ENCODE measurements around the gene MIDN. TPM values are rescaled to one million over a fixed set of nuclear protein-coding genes. Genes with fewer than 3 reads are reported as not detected.
"Not testable (repeated sequence)": the region's sequence is repeated elsewhere in the genome, so short reads cannot be mapped to it uniquely, and the experiment has no call there.

The MIDN gene
- total and polyA plus RNA-seq, 10 of the 15 experiments (the other 5 are each of a cell fraction or from before 2014, with no cell fraction given): 0.38 to 51.5 (median 7.2) TPM

- H3K27ac ChIP-seq (ENCODE audit: control insufficient read depth, insufficient read depth): peak overlapping the region; percentile 66
- FAIRE-seq (peak; percentile 78), DNase-seq (ENCODE audit: low read depth, low spot score) (no peak), ATAC-seq (peak; percentile 17)
- under 1% methylated on average over 38 of the region's 38 CpGs for WGBS (ENCODE audit: insufficient coverage, insufficient replicate concordance, low lambda C conversion rate, missing lambda C conversion rate)
- TSS peak; percentile 70 for BruUV-seq (replicated peaks)
- ChIA-PET SMC1A (ENCODE audit: uncharacterized antibody, unreplicated experiment) (no interaction called here), RAD21 (ENCODE audit: unreplicated experiment) (interaction anchor here (0.6 kb wide), 1 partner anchor 139 kb away, joined by 3 read pairs; no protein-coding TSS in a partner anchor), CTCF (interaction anchor here (0.9 to 1.1 kb wide), 2 partner anchors 34 to 93 kb away, joined by 3 to 5 read pairs; no protein-coding TSS in a partner anchor), POLR2A (interaction anchor here (0.8 kb wide), 1 partner anchor 84 kb away, joined by 3 read pairs; no protein-coding TSS in a partner anchor)
- H2AFZ ChIP-seq (ENCODE audit: control insufficient read depth, low read depth, low read length): no peak overlapping the region
- in situ Hi-C loops (cut with MboI) (no loop called here), intact Hi-C loops (cut with micrococcal nuclease; ENCODE audit: unreplicated experiment) (no loop called here)
- H3K4me1 ChIP-seq (ENCODE audit: control insufficient read depth, insufficient read depth, low read length): peaks cover 17% of the 10 kb centered on the region
- TF ChIP-seq POLR2AphosphoS2 (IDR thresholded peaks at IDR 0.05; ENCODE audit: low read depth, low read length) (0 out of 2 replicates have a peak, but pooled peaks have one; percentile 8), IKZF2 (IDR thresholded peaks at IDR 0.05) (no peak), NFYA (IDR thresholded peaks at IDR 0.05; ENCODE audit: borderline replicate concordance, low read depth, low read length) (no peak), BACH1 (IDR thresholded peaks at IDR 0.05; ENCODE audit: borderline replicate concordance) (0 out of 2 replicates have a peak, but pooled peaks have one; percentile 2), ATF3 (IDR thresholded peaks at IDR 0.05; ENCODE audit: borderline replicate concordance, extremely low read depth, low read depth, low read length) (no peak), ETV6 (conservative IDR thresholded peaks at IDR 0.05 in 1 of 2, IDR thresholded peaks at IDR 0.05 in 1 of 2; ENCODE audit: borderline replicate concordance in 1 of 2, low read depth in 1 of 2) (no peak), ZNF384 (IDR thresholded peaks at IDR 0.05; ENCODE audit: borderline replicate concordance, low read depth, low read length) (no peak), CBX3 (IDR thresholded peaks at IDR 0.05; ENCODE audit: borderline replicate concordance, low read depth) (no peak), POLR2A (IDR thresholded peaks at IDR 0.05; ENCODE audit: low read depth, low read length) (0 out of 2 replicates have a peak, but pooled peaks have one; percentile 1), MEF2A (IDR thresholded peaks at IDR 0.05; ENCODE audit: insufficient read depth, low read depth, low read length) (no peak), TCF7 (IDR thresholded peaks at IDR 0.05; ENCODE audit: borderline replicate concordance) (no peak)
- H4K20me1 ChIP-seq (ENCODE audit: control insufficient read depth, insufficient read depth): no peaks in the 10 kb centered on the region; the same call in 1 of the 2 replicates
- peak overlapping the region; percentile 98 for H3K4me3 ChIP-seq
- peak overlapping the region; percentile 88 for H3K9ac ChIP-seq (ENCODE audit: control insufficient read depth, insufficient read depth, low read length)
- no peaks in the 10 kb centered on the region for H3K9me3 ChIP-seq (replicated peaks; ENCODE audit: control insufficient read depth, insufficient read depth, low read length)
- H3K79me2 ChIP-seq (ENCODE audit: control insufficient read depth, insufficient read depth, low read length): peaks cover 57% of the 10 kb centered on the region
- peak overlapping the region; percentile 86 for H3K4me2 ChIP-seq (ENCODE audit: control insufficient read depth, insufficient read depth)
- no peaks in the 10 kb centered on the region for H3K27me3 ChIP-seq (replicated peaks in 1 of 2; ENCODE audit: control insufficient read depth in 2 of 2, insufficient read depth in 2 of 2, low read length in 1 of 2)
- H3K36me3 ChIP-seq (ENCODE audit: control insufficient read depth in 2 of 2, insufficient read depth in 2 of 2, low read length in 1 of 2): peaks cover 0 to 12% of the 10 kb centered on the region in 2 experiments; a peak in 2 of 4 replicates
Observed at GRCh38 chr19:1206864-1207450, 41.4 kb upstream of the MIDN start.

GRCh38 chr19:1208830-1209229 lies 39.6 kb upstream of the MIDN start:
- WGBS (ENCODE audit: insufficient coverage, insufficient replicate concordance, low lambda C conversion rate, missing lambda C conversion rate): 85% methylated on average over 10 of the region's 10 CpGs
- Histone ChIP-seq H3K4me3 (peak overlapping the region; percentile 98), H3K9ac (ENCODE audit: control insufficient read depth, insufficient read depth, low read length) (peak overlapping the region; percentile 51), H3K79me2 (ENCODE audit: control insufficient read depth, insufficient read depth, low read length) (peaks cover 72% of the 10 kb centered on the region), H3K4me1 (ENCODE audit: control insufficient read depth, insufficient read depth, low read length) (peaks cover 24% of the 10 kb centered on the region), H3K36me3 (ENCODE audit: control insufficient read depth in 2 of 2, insufficient read depth in 2 of 2, low read length in 1 of 2) (peaks cover 0 to 12% of the 10 kb centered on the region in 2 experiments; a peak in 2 of 4 replicates), H3K4me2 (ENCODE audit: control insufficient read depth, insufficient read depth) (peak overlapping the region; percentile 86)
- H4K20me1 ChIP-seq (ENCODE audit: control insufficient read depth, insufficient read depth); BruUV-seq (replicated peaks); FAIRE-seq; ATAC-seq; DNase-seq (ENCODE audit: low read depth, low spot score); SMC1A ChIA-PET (ENCODE audit: uncharacterized antibody, unreplicated experiment); H3K27ac ChIP-seq (ENCODE audit: control insufficient read depth, insufficient read depth); in situ Hi-C loops (cut with MboI); H3K27me3 ChIP-seq (replicated peaks in 1 of 2; ENCODE audit: control insufficient read depth in 2 of 2, insufficient read depth in 2 of 2, low read length in 1 of 2); H2AFZ ChIP-seq (ENCODE audit: control insufficient read depth, low read depth, low read length); RAD21 ChIA-PET (ENCODE audit: unreplicated experiment); intact Hi-C loops (cut with micrococcal nuclease; ENCODE audit: unreplicated experiment); H3K9me3 ChIP-seq (replicated peaks; ENCODE audit: control insufficient read depth, insufficient read depth, low read length); CTCF ChIA-PET: not testable (repeated sequence)
- POLR2A ChIA-PET: interaction anchor here (0.6 kb wide), 1 partner anchor 182 kb away, joined by 5 read pairs; the partner anchor contains the start of gene CNN2

Data from GM12878 (cell line).